HepG2 (cell line): ENCODE data around the gene SPA17. TPM values are rescaled to one million over a fixed set of nuclear protein-coding genes. Genes with fewer than 3 reads are reported as not detected.

Source experiments
- ADNP ChIP-seq: sonication (generic); formaldehyde crosslinking; IDR thresholded peaks from 2 replicates; pipeline ENCODE4 v1.4.0; 2020; ENCODE audit warnings: missing genetic modification reagents
- ATF1 ChIP-seq: IDR thresholded peaks from 2 replicates; pipeline ENCODE4 v1.6.1; 2016; ENCODE audit warnings: mild to moderate bottlenecking, control low read depth
- CHCHD3 ChIP-seq: sonication (generic); formaldehyde crosslinking; IDR thresholded peaks from 2 replicates; pipeline ENCODE4 v1.8.0; 2022; ENCODE audit warnings: mild to moderate bottlenecking, missing genetic modification reagents, moderate library complexity
- DNMT3B ChIP-seq: conservative IDR thresholded peaks from 2 replicates; pipeline ENCODE4 v1.6.1; 2016; ENCODE audit warnings: missing biosample characterization, control low read depth
- ELF4 ChIP-seq: sonication (generic); formaldehyde crosslinking; IDR thresholded peaks from 2 replicates; pipeline ENCODE4 v1.5.0; 2020; ENCODE audit warnings: missing genetic modification reagents, mild to moderate bottlenecking, moderate library complexity, borderline replicate concordance
- IKZF1 ChIP-seq: fragments of 450-650 bp; IDR thresholded peaks from 2 replicates; pipeline ENCODE4 v1.7.1; 2016
- POLR2A ChIP-seq, 2 experiments: IDR thresholded peaks; 2 replicates each; pipeline ENCODE4 v1.6.1; 2011; ENCODE audit warnings: low read depth in 2 of 2, low read length in 2 of 2, mild to moderate bottlenecking in 1 of 2, moderate library complexity in 1 of 2; ENCODE audit not compliant: insufficient read depth in 1 of 2
- THRA ChIP-seq: sonication (generic); formaldehyde crosslinking; IDR thresholded peaks from 2 replicates; pipeline ENCODE4 v1.4.0; 2020; ENCODE audit warnings: missing genetic modification reagents, borderline replicate concordance
- TRIM22 ChIP-seq: fragments of 450-650 bp; IDR thresholded peaks from 2 replicates; pipeline ENCODE4 v1.6.1; 2017
- ZBTB42 ChIP-seq: sonication (generic); formaldehyde crosslinking; IDR thresholded peaks from 2 replicates; pipeline ENCODE4 v1.5.0; 2020; ENCODE audit warnings: mild to moderate bottlenecking, missing genetic modification reagents
- ZNF468 ChIP-seq: sonication (generic); formaldehyde crosslinking; IDR thresholded peaks from 2 replicates; pipeline ENCODE4 v1.8.0; 2022; ENCODE audit warnings: mild to moderate bottlenecking, moderate library complexity, missing genetic modification reagents
- ZNF615 ChIP-seq: sonication (generic); formaldehyde crosslinking; IDR thresholded peaks from 2 replicates; pipeline ENCODE4 v1.5.0; 2020; ENCODE audit warnings: mild to moderate bottlenecking, missing genetic modification reagents, borderline replicate concordance
- polyA plus RNA-seq, 8 experiments: library from polyadenylated mRNA; depleted of rRNA in 3 of 8; stranded (reverse) in 7 of 8; unstranded in 1 of 8; fragments of >200 nt; fragmentation: Illumina TruSeq in 4 of 8; extraction: Trizol in 4 of 8; gene quantifications; 2 replicates each; pipeline versions ENCODE4 v1.2.1 to v1.2.3, GENCODE V29; 2011 to 2016; ENCODE audit warnings: low read depth in 4 of 8, missing spikeins in 1 of 8, mixed read lengths in 1 of 8; ENCODE audit not compliant: insufficient read depth in 1 of 8
- total RNA-seq, 5 experiments: library from RNA; depleted of rRNA; stranded (reverse); fragments of >200 nt; fragmentation: Illumina TruSeq; extraction: Trizol; gene quantifications; 2 replicates each; pipeline ENCODE4 v1.2.3, GENCODE V29; 2016; ENCODE audit warnings: low read depth in 1 of 5
- TF ChIP-seq, protein P1 (sequence below): sonication (generic); formaldehyde crosslinking; IDR thresholded peaks from 2 replicates; pipeline ENCODE4 v1.4.0; 2020; ENCODE audit warnings: mild to moderate bottlenecking, missing genetic modification reagents
- TF ChIP-seq, protein P2 (sequence below): sonication (generic); formaldehyde crosslinking; IDR thresholded peaks from 2 replicates; pipeline ENCODE4 v1.5.0; 2020; ENCODE audit warnings: mild to moderate bottlenecking, missing genetic modification reagents

Gene SPA17
- total and polyA plus RNA-seq, 2 of the 13 experiments (the other 11 are each of a cell fraction or from before 2014, with no cell fraction given) = 4.4 to 8.4 TPM

DNA sequence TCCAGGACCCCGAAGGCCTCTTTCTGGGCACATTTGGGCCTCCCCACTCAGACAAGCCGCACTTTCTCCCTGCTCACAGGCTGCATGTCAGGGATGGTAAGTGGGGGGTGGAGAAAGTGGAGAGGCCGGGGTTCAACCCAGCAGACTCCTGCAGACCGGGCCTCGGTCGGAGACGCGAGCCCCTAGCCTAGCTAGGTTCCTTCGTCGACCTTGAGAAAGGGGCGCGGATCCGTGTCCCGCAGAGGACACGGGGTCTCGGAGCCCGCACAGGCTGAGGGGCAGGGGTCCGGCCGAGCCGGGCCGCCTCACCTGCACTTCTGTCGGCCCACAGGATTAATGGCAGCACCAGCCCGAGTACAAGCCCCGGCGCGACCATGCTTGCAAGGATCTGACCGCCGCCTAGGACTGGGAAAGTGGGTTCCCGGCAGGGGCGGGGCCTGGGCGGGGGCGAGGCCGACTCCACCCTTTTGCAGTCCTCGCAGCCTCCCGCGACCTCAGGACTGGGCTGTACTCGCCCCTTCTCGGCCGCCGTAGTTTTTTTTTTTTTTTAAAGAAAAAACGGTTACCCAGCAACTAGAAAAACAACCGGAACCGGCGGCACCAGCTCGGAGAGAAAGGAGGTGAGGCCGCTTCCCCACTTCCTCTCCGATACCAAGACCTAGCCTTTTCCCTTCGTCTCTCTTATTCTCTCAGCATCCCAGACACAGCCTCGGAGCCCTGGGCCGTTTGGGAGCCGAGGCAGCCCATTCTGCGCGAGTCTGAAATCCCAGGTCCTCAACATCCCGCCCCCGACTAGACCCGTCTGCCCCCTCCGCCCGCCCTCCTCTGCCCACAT, at the start of gene SPA17, which contains the start of gene SIAE (continued):
- TF ChIP-seq POLR2A (IDR thresholded peaks at IDR 0.05; ENCODE audit: insufficient read depth in 1 of 2, low read depth in 2 of 2, low read length in 2 of 2) (peak; percentile 73 to 87), DNMT3B (CRISPR knock-in tag) (no peak), ATF1 (CRISPR knock-in tag) (no peak), CHCHD3 (CRISPR knock-in tag) (no peak), ZNF615 (CRISPR knock-in tag) (no peak), ELF4 (no peak), ZNF468 (CRISPR knock-in tag) (no peak), ZBTB42 (CRISPR knock-in tag) (no peak; the same call in 1 of the 2 replicates), ADNP (no peak), TRIM22 (no peak), THRA (CRISPR knock-in tag) (peak; percentile 80), IKZF1 (no peak)
- TF ChIP-seq, protein P1, sequence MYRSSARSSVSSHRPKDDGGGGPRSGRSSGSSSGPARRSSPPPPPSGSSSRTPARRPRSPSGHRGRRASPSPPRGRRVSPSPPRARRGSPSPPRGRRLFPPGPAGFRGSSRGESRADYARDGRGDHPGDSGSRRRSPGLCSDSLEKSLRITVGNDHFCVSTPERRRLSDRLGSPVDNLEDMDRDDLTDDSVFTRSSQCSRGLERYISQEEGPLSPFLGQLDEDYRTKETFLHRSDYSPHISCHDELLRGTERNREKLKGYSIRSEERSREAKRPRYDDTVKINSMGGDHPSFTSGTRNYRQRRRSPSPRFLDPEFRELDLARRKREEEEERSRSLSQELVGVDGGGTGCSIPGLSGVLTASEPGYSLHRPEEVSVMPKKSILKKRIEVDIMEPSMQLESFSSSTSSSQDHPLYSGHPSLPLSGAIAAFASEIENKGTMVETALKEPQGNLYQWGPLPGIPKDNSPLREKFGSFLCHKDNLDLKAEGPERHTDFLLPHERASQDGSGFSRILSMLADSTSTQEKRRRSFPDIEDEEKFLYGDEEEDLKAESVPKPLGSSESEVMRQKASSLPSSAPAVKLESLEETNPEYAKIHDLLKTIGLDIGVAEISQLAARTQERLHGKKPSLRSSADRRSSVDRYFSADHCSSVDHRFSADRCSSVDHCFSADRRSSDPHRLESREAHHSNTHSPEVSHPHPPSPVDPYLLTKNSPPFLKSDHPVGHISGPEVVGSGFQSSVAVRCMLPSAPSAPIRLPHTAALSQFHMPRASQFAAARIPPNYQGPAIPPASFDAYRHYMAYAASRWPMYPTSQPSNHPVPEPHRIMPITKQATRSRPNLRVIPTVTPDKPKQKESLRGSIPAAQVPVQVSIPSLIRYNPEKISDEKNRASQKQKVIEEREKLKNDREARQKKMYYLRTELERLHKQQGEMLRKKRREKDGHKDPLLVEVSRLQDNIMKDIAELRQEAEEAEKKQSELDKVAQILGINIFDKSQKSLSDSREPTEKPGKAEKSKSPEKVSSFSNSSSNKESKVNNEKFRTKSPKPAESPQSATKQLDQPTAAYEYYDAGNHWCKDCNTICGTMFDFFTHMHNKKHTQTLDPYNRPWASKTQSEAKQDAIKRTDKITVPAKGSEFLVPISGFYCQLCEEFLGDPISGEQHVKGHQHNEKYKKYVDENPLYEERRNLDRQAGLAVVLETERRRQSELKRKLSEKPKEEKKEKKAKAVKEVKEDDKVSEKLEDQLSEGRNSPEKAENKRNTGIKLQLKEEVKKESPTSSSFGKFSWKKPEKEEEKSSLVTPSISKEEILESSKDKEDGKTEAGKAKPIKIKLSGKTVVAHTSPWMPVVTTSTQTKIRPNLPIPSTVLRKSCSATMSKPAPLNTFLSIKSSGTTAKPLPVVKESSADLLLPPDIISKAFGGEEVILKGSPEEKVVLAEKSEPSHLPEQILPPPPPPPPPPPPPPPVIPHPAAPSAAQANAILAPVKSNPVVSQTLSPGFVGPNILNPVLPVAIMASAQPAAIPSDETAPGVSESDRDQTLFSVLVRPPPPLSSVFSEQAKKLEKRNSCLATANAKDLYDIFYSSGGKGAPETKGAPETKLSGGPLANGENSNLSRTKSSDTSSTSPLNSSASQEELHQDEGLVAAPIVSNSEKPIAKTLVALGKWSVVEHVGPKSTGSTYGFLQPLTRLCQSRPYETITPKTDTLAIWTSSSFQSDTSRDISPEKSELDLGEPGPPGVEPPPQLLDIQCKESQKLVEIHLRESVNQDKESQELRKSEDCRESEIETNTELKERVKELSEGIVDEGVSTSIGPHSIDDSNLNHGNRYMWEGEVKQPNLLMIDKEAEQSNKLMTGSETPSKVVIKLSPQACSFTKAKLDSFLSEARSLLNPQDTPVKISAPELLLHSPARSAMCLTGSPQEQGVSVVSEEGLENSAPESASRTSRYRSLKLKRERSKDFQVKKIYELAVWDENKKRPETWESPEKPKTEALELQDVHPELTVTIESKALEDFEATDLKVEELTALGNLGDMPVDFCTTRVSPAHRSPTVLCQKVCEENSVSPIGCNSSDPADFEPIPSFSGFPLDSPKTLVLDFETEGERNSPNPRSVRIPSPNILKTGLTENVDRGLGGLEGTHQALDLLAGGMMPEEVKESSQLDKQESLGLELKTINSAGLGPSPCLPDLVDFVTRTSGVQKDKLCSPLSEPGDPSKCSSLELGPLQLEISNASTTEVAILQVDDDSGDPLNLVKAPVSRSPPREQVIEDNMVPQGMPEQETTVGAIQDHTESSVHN = no peak
- TF ChIP-seq, protein P2, sequence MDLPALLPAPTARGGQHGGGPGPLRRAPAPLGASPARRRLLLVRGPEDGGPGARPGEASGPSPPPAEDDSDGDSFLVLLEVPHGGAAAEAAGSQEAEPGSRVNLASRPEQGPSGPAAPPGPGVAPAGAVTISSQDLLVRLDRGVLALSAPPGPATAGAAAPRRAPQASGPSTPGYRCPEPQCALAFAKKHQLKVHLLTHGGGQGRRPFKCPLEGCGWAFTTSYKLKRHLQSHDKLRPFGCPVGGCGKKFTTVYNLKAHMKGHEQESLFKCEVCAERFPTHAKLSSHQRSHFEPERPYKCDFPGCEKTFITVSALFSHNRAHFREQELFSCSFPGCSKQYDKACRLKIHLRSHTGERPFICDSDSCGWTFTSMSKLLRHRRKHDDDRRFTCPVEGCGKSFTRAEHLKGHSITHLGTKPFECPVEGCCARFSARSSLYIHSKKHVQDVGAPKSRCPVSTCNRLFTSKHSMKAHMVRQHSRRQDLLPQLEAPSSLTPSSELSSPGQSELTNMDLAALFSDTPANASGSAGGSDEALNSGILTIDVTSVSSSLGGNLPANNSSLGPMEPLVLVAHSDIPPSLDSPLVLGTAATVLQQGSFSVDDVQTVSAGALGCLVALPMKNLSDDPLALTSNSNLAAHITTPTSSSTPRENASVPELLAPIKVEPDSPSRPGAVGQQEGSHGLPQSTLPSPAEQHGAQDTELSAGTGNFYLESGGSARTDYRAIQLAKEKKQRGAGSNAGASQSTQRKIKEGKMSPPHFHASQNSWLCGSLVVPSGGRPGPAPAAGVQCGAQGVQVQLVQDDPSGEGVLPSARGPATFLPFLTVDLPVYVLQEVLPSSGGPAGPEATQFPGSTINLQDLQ (CRISPR knock-in tag) = no peak
